ENCODE results near the gene SMG6.
"Not testable (repeated sequence)": the region's sequence is repeated elsewhere in the genome, so short reads cannot be mapped to it uniquely, and the experiment has no call there.

SMG6 gene

GRCh38 chr17:2227025-2227699, 76.4 kb downstream of the SMG6 start:
- no peak for DNase-seq

- no peak for DNase-seq
Observed at GRCh38 chr17:2223617-2223927, 80.0 kb downstream of the SMG6 start.

- DNase-seq, result no peak
Observed at GRCh38 chr17:2222901-2223616, 80.5 kb downstream of the SMG6 start.

GRCh38 chr17:2222301-2222700, 81.3 kb downstream of the SMG6 start:
- DNase-seq, result no peak

GRCh38 chr17:2218426-2218825, 85.2 kb downstream of the SMG6 start:
- DNase-seq, result no peak

- no peak for DNase-seq
Observed at GRCh38 chr17:2215616-2216364, 87.8 kb downstream of the SMG6 start.

GRCh38 chr17:2214929-2215615, 88.5 kb downstream of the SMG6 start:
- DNase-seq, result no peak

- no peak for DNase-seq
Observed at GRCh38 chr17:2214047-2214928, 89.3 kb downstream of the SMG6 start.

GRCh38 chr17:2213291-2213960, 90.2 kb downstream of the SMG6 start:
- no peak for DNase-seq

- DNase-seq, result no peak
Observed at GRCh38 chr17:2212400-2212981, 91.1 kb downstream of the SMG6 start.

- no peak for DNase-seq
Observed at GRCh38 chr17:2211661-2212399, 91.8 kb downstream of the SMG6 start.

- DNase-seq, result no peak
Observed at GRCh38 chr17:2210726-2211125, 92.9 kb downstream of the SMG6 start.

- no peak for DNase-seq
Observed at GRCh38 chr17:2207815-2208515, 95.6 kb downstream of the SMG6 start.

- DNase-seq, result no peak
Observed at GRCh38 chr17:2204393-2204792, 99.2 kb downstream of the SMG6 start.

GRCh38 chr17:2203818-2204217, 99.8 kb downstream of the SMG6 start:
- DNase-seq, result no peak

- DNase-seq, result no peak
Observed at GRCh38 chr17:2202996-2203575, 100.5 kb downstream of the SMG6 start.

GRCh38 chr17:2202302-2202995, 101.1 kb downstream of the SMG6 start:
- DNase-seq, result no peak

GRCh38 chr17:2199386-2199785, 104.2 kb downstream of the SMG6 start:
- DNase-seq, result not testable (repeated sequence)

- DNase-seq, result no peak
Observed at GRCh38 chr17:2198927-2199326, 104.7 kb downstream of the SMG6 start.

Measured in DMS153 (cell line).